AG09319 (cell line): ENCODE data around the gene SYN1.
"Not testable (repeated sequence)": the region's sequence is repeated elsewhere in the genome, so short reads cannot be mapped to it uniquely, and the experiment has no call there.

Experiments
- DNase-seq: peaks from one replicate; pipeline ENCODE4 v3.0.0-alpha.2; 2010; ENCODE audit warnings: low read depth; ENCODE audit errors: extremely low read depth
- CTCF ChIP-seq: IDR thresholded peaks from 2 replicates; pipeline ENCODE4 v1.5.1; 2011; ENCODE audit warnings: low read depth, mild to moderate bottlenecking, inconsistent platforms, low read length, moderate library complexity

SYN1 gene

DNA sequence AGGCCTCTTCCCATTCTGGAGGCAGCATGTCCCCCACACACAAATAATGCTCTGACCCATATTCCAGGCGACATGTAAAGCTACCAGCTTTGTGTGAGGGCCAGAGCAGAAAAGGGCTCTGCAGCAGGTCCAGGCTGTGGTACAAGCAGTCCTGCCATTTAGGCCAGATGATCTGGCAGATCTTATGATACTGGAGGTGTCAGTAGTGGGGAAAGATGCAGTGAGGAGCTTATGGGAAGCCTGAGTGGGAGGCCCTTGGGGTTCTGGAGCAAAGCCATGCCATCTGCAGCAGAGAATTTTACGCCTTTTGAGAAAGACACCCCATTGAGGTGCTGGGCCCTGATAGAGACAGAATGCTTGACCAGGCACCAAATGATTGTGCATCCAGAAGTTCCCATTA, 7.7 kb downstream of the SYN1 start:
- no peak for DNase-seq
- no peak for TF ChIP-seq CTCF

DNA sequence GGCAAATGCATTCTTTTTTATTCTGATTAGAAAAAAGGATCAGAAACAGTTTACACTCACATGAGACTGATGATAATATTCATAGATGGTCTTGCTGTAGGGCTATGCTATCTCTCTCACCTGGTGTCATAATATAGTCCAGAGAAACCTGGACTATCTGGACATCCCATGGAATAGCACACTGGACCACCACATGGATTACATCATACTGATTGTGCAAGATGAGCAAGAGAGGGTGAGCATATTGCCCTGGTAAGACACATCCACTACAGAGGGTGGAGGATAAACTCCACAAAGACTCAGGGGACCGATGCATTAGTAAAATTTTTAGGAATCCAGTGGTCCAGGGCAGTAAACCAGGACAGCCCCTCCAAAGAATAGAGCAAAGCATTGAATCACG, 8.2 kb downstream of the SYN1 start:
- TF ChIP-seq CTCF, result no peak
- no peak for DNase-seq

- no peak for TF ChIP-seq CTCF
- no peak for DNase-seq
Observed at GRCh38 chrX:47610511-47610910, 9.1 kb downstream of the SYN1 start.

DNA sequence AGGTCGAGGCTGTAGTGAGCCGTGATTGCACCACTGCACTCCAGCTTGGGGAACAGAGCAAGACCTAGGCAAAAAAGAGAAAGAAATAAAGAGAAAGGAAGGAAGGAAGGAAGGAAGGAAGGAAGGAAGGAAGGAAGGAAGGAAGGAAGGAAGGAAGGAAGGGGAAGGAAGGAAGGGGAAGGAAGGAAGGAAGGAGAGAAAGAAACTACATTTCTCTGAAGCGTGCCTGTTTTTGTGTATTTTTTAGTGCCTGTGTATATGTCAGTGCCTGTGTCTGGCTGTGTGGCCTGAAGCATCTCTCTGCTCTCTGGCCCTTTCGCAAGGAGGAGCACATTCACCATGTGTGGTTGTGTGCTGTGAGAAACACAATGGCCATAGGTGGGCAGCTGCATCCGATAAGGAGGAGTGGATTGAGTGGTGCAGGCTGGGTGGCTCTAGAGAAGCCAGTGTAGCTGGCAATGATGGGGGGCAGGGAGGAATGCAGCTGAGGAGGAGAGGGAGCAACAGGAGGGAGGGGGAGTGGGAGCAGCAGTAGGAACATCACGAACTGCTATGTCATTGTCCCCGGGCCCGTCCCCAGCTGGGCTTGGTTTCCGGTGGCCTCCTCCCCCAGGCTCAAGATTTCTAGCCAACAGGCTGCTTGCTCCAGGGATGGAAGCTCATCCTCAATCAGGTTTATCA, 11.4 kb downstream of the SYN1 start:
- DNase-seq, result no peak

DNA sequence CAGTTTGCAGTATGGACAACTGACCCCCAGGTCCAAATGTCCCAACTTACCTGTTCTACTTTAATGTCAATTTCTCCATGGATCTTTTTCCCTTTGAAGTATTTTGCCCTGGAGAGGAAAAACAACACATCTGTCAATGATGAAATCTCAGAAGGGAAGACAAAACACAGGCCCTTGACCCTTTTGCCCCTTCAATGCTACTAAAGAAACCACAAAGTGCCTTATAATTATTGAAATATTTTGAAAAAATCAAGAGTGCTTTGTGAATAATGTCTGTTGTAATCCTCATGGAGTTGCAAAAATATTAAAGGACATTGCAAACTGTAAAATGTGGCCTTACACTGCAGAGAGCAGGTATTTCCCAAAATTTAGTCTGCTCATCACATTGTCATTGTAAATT, 12.6 kb downstream of the SYN1 start:
- no peak for TF ChIP-seq CTCF

More for the DNA sequence above, 11.4 kb downstream of the SYN1 start:
- no peak for TF ChIP-seq CTCF

DNA sequence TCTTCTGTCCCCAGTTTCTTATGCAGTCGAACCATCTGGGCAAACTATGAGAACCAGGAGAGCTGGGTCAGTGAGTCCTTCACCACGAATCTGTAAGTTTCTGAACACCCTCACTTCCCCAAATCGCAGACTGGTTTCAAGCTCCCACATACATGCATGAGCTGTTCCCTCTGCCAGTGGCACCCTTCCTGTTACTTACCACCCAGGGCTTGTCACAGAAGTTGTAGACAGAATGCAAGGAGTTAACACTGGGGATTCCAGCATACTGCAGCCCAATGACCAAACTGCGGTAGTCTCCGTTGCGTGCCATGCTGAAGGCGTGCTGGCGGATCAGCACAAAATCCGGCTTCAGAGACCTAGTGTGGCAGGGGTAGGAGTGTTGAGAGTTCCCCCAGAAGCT, 14.6 kb downstream of the SYN1 start:
- DNase-seq, result no peak
- TF ChIP-seq CTCF, result no peak

More for the DNA sequence above, 12.6 kb downstream of the SYN1 start:
- no peak for DNase-seq

- not testable (repeated sequence) for DNase-seq
Observed at GRCh38 chrX:47603125-47603524, 16.5 kb downstream of the SYN1 start.

DNA sequence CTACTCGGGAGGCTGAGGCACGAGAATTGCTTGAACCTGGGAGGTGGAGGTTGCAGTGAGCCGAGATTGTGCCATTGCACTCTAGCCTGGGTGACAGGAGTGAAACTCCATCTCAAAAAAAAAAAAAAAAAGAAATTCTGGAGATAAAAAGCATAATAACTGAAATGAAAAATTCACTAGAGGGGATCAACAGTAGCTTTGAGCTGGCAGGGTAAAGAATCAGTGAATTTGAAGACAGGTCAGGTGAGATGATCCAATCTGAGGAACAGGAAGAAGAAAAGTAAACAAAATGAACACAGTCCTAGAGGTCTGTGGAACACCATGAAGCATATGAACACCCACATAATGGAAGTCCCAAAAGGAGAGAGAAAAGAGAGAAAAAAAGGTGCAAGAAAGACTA, 22.4 kb downstream of the SYN1 start:
- DNase-seq, result no peak
- TF ChIP-seq CTCF, result no peak
